GM12878 (cell line): ENCODE measurements around the gene GDAP1L1.

Source experiments
- EGR1 ChIP-seq, 2 experiments: IDR thresholded peaks; 1 replicate in 1 of 2; 2 replicates in 1 of 2; pipeline ENCODE4 v1.6.1; 2011 to 2012; ENCODE audit warnings: low read depth in 2 of 2, low read length in 2 of 2, borderline replicate concordance in 1 of 2, mild to moderate bottlenecking in 1 of 2, moderate library complexity in 1 of 2
- POLR2AphosphoS5 ChIP-seq: IDR thresholded peaks from 2 replicates; pipeline ENCODE4 v1.6.1; 2011; ENCODE audit warnings: mild to moderate bottlenecking, low read length, inconsistent platforms
- SMAD1 ChIP-seq: fragments of 450-650 bp; IDR thresholded peaks from 2 replicates; pipeline ENCODE4 v1.6.1; 2018; ENCODE audit warnings: mild to moderate bottlenecking, low read depth; ENCODE audit not compliant: partially characterized antibody
- TF ChIP-seq, protein P1 (sequence below): IDR thresholded peaks from 2 replicates; pipeline ENCODE4 v1.6.1; 2011; ENCODE audit warnings: low read depth, mild to moderate bottlenecking, low read length, moderate library complexity, borderline replicate concordance; ENCODE audit errors: extremely low read depth
- TF ChIP-seq, protein P2 (sequence below): IDR thresholded peaks from 2 replicates; pipeline ENCODE4 v1.6.1; 2011; ENCODE audit warnings: mild to moderate bottlenecking, low read depth, low read length, moderate library complexity; ENCODE audit not compliant: insufficient replicate concordance
- TF ChIP-seq, protein P3 (sequence below), 3 experiments: IDR thresholded peaks in 2 of 3; conservative IDR thresholded peaks in 1 of 3; 2 replicates each; pipeline ENCODE4 v1.5.1; 2011; ENCODE audit warnings: low read depth in 3 of 3, low read length in 3 of 3, mild to moderate bottlenecking in 3 of 3, control low read depth in 2 of 3, moderate library complexity in 2 of 3, inconsistent platforms in 1 of 3, mixed read lengths in 1 of 3; ENCODE audit not compliant: control insufficient read depth in 2 of 3, insufficient read depth in 1 of 3; ENCODE audit errors: extremely low read depth in 1 of 3

DNA sequence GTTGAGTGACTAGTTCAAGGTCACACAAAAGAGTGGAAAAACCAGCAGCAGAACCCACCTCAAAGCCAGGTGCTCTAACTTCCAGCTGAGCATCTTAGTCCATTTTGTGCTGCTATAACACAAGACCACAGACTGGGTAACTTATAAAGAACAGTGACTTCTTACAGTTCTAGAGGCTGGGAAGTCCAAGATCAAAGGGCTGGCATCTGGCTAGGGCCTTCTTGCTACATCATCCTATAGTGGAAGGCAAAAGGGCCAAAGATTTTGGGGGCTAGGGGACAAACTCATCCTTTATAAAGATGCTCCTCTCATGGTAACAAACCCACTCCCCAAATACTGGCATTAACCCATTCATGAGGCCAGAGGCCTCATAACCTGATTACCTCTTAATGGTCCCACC is 54.2 kb downstream of the GDAP1L1 start:
- no peak for TF ChIP-seq SMAD1
- TF ChIP-seq, protein P1, sequence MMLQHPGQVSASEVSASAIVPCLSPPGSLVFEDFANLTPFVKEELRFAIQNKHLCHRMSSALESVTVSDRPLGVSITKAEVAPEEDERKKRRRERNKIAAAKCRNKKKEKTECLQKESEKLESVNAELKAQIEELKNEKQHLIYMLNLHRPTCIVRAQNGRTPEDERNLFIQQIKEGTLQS: no peak
- TF ChIP-seq POLR2AphosphoS5: no peak
- TF ChIP-seq, protein P2, sequence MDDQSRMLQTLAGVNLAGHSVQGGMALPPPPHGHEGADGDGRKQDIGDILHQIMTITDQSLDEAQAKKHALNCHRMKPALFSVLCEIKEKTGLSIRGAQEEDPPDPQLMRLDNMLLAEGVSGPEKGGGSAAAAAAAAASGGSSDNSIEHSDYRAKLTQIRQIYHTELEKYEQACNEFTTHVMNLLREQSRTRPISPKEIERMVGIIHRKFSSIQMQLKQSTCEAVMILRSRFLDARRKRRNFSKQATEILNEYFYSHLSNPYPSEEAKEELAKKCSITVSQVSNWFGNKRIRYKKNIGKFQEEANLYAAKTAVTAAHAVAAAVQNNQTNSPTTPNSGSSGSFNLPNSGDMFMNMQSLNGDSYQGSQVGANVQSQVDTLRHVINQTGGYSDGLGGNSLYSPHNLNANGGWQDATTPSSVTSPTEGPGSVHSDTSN: no peak
- no peak for TF ChIP-seq EGR1 (IDR thresholded peaks at IDR 0.05; ENCODE audit: borderline replicate concordance in 1 of 2, low read depth in 2 of 2, low read length in 2 of 2)
- TF ChIP-seq, protein P3, sequence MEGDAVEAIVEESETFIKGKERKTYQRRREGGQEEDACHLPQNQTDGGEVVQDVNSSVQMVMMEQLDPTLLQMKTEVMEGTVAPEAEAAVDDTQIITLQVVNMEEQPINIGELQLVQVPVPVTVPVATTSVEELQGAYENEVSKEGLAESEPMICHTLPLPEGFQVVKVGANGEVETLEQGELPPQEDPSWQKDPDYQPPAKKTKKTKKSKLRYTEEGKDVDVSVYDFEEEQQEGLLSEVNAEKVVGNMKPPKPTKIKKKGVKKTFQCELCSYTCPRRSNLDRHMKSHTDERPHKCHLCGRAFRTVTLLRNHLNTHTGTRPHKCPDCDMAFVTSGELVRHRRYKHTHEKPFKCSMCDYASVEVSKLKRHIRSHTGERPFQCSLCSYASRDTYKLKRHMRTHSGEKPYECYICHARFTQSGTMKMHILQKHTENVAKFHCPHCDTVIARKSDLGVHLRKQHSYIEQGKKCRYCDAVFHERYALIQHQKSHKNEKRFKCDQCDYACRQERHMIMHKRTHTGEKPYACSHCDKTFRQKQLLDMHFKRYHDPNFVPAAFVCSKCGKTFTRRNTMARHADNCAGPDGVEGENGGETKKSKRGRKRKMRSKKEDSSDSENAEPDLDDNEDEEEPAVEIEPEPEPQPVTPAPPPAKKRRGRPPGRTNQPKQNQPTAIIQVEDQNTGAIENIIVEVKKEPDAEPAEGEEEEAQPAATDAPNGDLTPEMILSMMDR (IDR thresholded peaks at IDR 0.05 in 2 of 3, conservative IDR thresholded peaks at IDR 0.05 in 1 of 3; ENCODE audit: control insufficient read depth in 2 of 3, extremely low read depth in 1 of 3, insufficient read depth in 1 of 3, low read depth in 3 of 3, low read length in 3 of 3): no peak
